Measurements from ENCODE around the gene FAM171A1.

The FAM171A1 gene

DNA sequence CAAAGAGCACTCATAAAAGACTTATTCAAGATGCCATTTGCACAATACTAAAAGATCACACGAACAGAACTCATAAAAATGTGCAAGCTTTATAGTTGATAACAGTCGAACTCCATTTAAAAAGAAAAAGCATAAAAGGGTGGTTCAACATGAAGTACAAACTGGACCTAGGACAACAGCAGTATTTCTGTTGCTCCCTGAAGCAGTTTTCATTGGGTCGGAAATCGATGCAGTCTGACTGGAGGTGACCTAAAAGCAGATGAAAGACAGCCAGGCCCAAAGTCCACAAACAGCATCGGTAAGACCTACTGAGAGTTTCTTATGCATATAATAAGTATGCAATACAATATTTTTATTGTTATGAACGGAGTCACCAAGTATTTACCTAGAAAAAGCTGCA is 23.9 kb downstream of the FAM171A1 start:
- Histone ChIP-seq H3K36me3 (ENCODE audit: control insufficient read depth, insufficient read depth, low read length) (no peaks in the 10 kb centered on the region), H3K4me2 (ENCODE audit: low read length) (no peak overlapping the region), H3K79me2 (peaks cover 18% of the 10 kb centered on the region), H3K4me1 (no peaks in the 10 kb centered on the region), H3K9me3 (ENCODE audit: control insufficient read depth, low read length) (no peaks in the 10 kb centered on the region), H3K27me3 (ENCODE audit: control insufficient read depth, insufficient read depth, low read length) (no peaks in the 10 kb centered on the region), H3K4me3 (ENCODE audit: low read depth, low read length) (no peak overlapping the region), H3K9ac (no peak overlapping the region), H2AFZ (no peak overlapping the region), H3K27ac (no peak overlapping the region)
- no peak for TF ChIP-seq CTCF (IDR thresholded peaks at IDR 0.05)

GRCh38 chr10:15346440-15347141 is 24.5 kb downstream of the FAM171A1 start:
- Histone ChIP-seq H3K4me1 (no peaks in the 10 kb centered on the region), H3K27ac (no peak overlapping the region)

GRCh38 chr10:15345450-15345849 is 25.6 kb downstream of the FAM171A1 start:
- Histone ChIP-seq H3K36me3 (ENCODE audit: control insufficient read depth, insufficient read depth, low read length) (no peaks in the 10 kb centered on the region), H3K4me2 (ENCODE audit: low read length) (no peak overlapping the region), H3K27me3 (ENCODE audit: control insufficient read depth, insufficient read depth, low read length) (no peaks in the 10 kb centered on the region), H3K9me3 (ENCODE audit: control insufficient read depth, low read length) (no peaks in the 10 kb centered on the region), H2AFZ (no peak overlapping the region), H3K9ac (no peak overlapping the region), H3K4me3 (ENCODE audit: low read depth, low read length) (no peak overlapping the region), H3K79me2 (peaks cover 16% of the 10 kb centered on the region), H3K4me1 (no peaks in the 10 kb centered on the region), H3K27ac (no peak overlapping the region)
- no peak for TF ChIP-seq CTCF (IDR thresholded peaks at IDR 0.05)

More at GRCh38 chr10:15346440-15347141, 24.5 kb downstream of the FAM171A1 start:
- no peaks in the 10 kb centered on the region for H3K36me3 ChIP-seq (ENCODE audit: control insufficient read depth, insufficient read depth, low read length)
- no peak for TF ChIP-seq CTCF (IDR thresholded peaks at IDR 0.05)
- no peak overlapping the region for H3K4me2 ChIP-seq (ENCODE audit: low read length)
- no peak overlapping the region for H2AFZ ChIP-seq
- peaks cover 23% of the 10 kb centered on the region for H3K79me2 ChIP-seq
- no peaks in the 10 kb centered on the region for H3K27me3 ChIP-seq (ENCODE audit: control insufficient read depth, insufficient read depth, low read length)
- H3K9ac ChIP-seq, result no peak overlapping the region
- no peak overlapping the region for H3K4me3 ChIP-seq (ENCODE audit: low read depth, low read length)
- H3K9me3 ChIP-seq (ENCODE audit: control insufficient read depth, low read length), result no peaks in the 10 kb centered on the region

GRCh38 chr10:15344876-15345285 is 26.2 kb downstream of the FAM171A1 start:
- no peaks in the 10 kb centered on the region for H3K9me3 ChIP-seq (ENCODE audit: control insufficient read depth, low read length)
- peaks cover 16% of the 10 kb centered on the region for H3K79me2 ChIP-seq
- no peaks in the 10 kb centered on the region for H3K27me3 ChIP-seq (ENCODE audit: control insufficient read depth, insufficient read depth, low read length)
- H3K36me3 ChIP-seq (ENCODE audit: control insufficient read depth, insufficient read depth, low read length), result no peaks in the 10 kb centered on the region
- H3K27ac ChIP-seq, result no peak overlapping the region
- H3K4me2 ChIP-seq (ENCODE audit: low read length), result no peak overlapping the region
- no peak overlapping the region for H3K4me3 ChIP-seq (ENCODE audit: low read depth, low read length)
- no peaks in the 10 kb centered on the region for H3K4me1 ChIP-seq
- TF ChIP-seq CTCF (IDR thresholded peaks at IDR 0.05), result no peak
- H2AFZ ChIP-seq, result no peak overlapping the region
- H3K9ac ChIP-seq, result no peak overlapping the region

Measured in parathyroid adenoma (tissue), 2 donors.